Hematopoietic multipotent progenitor cell treated with erythropoietin and hydrocortisone succinate and interleukin-3 and kit ligand, for 17 days (in vitro differentiated cells): ENCODE measurements around the gene REN.

Experiments
- DNase-seq: peaks from one replicate; pipeline ENCODE4 v3.0.0-alpha.2; 2015; ENCODE audit warnings: low spot score

Gene REN

GRCh38 chr1:204152310-204153044 is 13.7 kb downstream of the REN start:
- no peak for DNase-seq

GRCh38 chr1:204151552-204152309 is 14.4 kb downstream of the REN start, which contains the start of gene ETNK2:
Gene ETNK2 (minus strand): TSS chr1:204152044. CDS start chr1:204151852, 192 bp downstream.
- DNase-seq = no peak

DNA sequence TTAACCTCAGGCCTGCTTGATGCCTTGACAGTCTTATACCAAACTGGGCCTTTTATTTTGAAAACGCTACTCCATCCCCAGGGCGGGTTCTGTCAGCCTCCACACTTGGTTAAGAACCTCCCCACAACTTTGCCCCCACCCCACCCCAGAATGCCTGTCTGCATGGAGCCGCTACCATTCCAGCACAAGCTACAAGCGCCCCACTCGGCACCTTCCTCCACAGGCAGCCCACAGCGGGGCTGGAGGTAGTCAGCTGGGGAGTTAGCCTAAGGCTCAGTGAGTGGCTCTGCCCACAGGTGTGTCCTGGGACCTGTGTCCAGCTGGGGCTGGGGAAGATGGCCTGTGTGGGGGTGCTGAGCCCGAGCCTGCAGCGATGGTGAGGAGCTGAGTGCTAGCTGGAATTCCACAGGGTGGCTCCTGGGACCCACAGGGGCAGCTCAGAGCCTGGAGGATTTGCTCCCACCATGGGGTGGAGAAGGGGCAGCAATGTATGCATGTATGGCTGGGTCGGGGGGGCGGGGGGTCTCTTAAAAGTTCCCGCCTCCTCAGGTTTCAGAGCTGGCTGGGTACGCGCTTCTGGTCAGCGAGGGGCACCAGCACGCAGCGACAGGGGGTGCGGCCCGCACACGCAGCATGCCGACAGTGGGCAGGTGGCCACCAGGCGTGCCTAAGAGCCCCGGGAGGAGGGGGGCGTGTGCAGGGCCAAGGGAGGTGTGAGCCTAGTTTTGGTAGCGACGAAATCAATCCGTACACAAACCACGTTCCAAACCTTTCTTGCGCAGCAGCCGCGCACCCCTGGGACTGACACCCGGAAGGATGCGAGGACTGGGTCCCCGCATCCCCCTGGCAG is 15.2 kb downstream of the REN start:
- no peak for DNase-seq

DNA sequence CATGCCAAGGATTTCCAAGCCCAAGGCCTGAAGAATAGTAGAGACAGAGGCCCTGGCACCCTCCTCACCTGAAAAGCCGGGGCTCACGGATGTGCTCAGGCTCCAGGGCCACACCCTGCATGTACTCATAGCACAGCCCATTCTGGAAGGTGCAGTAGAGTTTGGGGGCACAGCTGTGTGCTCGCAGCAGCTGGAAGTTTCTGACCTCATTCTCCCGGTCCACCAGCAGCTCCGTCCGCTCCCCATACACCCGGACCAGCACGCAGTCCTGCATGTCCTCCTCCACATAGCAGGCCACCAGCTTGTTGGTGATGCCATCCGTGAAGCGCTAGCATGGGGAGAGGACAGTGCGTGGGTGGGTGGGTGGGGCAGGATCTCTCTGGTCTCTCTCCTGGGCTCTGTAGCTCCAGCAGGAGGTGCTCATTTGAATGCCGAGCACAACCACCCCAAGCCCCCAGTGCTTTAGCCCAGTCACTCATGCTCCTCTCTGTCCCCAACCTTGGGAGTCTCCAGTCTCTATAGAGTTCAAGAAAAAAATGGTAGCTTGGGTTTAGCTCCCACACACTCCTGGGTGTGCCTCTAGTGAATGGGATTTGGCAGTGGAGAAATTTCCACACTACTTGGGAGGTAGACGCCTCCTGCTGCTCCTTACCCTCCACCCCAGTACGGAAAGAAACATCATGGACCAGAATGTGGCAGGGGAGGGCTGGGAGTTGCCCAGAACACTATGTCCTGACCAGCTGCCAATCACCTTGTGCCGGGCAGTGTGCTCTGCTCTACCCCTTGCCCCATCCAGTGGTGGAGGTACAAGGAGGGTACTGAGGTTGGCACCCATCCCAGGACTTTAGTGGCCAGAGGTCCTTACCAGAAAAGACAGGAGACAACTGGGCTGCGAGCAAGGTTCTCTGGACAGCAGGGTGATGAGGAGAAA is 16.2 kb downstream of the REN start:
- no peak for DNase-seq

GRCh38 chr1:204149107-204149506 is 17.0 kb downstream of the REN start:
- DNase-seq = no peak

GRCh38 chr1:204147406-204148383 is 18.4 kb downstream of the REN start:
- no peak for DNase-seq

DNA sequence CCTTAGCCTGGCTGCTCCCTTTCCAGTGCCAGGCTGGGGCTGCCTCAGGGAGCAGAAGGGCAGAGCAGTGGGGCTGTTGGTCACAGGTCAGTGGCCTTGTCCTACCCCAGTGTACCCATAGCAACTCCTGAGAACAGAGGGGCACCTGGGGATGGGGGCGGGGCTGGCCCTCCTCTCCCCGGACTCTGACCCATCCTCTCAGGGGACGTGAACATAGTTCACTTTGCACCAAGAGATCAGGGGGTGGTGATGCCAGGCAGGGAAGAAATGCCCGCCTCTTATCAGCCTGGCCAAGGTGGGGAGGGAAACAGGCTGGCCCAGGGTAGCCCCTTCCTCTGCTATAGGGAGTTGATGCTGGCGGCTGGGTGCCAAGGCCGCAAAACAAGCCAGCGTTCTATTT is 19.2 kb downstream of the REN start:
- no peak for DNase-seq

GRCh38 chr1:204146309-204146708 is 19.8 kb downstream of the REN start:
- DNase-seq = no peak

DNA sequence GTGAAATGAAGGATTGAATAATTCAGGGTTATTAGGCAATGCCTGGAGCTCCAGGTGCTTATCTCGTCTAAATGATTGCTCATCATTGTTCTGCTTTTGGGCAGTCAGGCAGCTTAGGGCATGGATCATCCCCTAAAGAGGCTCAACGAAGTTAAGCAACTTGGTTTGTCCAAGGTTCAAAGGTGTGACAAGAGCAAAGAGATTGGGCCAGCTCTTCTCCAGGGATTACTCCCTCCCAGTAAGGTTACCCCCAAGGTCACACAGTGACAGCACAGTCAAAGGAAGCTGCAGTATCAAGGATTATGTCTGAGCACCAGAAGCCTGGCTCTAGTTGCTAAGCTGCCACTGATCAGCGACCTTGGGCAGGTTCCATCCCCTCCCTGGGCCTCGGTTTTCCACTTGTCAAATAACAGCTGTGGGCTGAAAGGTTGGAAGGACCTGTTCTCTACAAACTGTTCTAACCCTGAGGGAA is 21.1 kb downstream of the REN start:
- DNase-seq = no peak

- DNase-seq = no peak
These were observed 22.7 kb downstream of the REN start for GRCh38 chr1:204143276-204144041.

DNA sequence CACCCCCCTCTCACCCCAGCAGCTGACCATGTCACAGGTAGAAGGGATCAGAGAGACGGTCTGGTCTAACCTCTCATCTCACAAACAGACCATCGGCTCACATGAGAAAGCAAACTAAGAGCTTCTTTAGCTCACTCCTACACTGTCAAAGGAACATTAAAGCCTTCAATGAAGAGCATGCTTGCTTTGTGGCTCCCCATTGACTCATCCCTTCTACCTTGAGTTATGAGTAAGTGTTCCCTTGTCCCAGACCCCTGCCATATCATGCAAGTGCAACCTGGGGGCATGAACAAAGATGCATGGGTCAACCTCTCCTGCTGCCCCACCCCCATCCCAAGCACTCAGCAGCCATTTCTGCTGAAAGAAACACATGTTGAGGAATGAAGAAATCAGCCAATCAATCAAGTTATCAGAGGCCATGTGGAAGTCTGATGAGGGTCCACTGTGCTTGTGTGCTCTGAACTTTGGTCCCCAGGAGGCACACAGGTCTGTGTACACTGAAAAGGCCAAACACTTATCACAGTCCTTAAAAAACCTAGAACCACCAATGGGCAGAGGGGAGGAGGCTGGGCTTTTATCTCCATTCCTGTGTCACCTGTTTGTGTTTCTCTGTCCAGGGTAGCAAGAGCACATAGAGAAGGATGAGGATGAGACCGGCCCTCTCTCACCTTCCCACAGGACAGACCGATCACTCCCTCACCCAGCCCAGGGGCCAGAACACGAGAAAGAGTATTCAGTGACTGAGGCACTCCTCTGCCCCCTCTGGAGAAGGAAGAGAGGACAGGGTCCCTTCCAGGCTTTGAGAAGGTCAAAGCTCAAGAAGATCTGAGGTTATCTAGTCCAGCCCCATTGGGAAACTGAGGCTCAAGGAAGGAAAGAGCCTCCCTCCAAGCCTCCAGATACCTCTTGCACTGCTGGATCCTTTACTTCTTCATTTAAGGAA is 23.8 kb downstream of the REN start:
- DNase-seq = no peak

GRCh38 chr1:204141131-204141530 is 25.0 kb downstream of the REN start:
- no peak for DNase-seq

GRCh38 chr1:204139952-204140351 is 26.2 kb downstream of the REN start:
- no peak for DNase-seq

GRCh38 chr1:204139088-204139487 is 27.0 kb downstream of the REN start:
- no peak for DNase-seq

DNA sequence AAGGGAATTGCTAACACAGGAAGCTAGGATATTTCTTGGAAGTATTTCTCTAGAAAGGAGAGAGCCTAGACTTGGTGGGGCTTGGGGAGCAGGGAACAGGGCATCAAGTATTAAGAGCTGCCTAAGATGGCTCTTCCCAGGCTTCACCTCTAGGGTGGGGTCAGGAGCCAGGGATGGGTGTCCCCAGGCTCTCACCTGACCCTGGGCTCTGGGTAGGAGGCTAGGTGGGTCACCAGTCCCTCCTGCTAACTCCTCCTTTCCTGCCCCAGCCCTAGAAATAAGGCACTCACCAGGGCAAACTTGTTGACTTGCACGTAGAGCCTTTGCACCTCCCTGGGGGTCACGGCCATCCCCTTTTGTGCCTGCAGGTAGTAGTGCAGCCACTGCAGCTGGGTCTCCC is 29.3 kb downstream of the REN start:
- no peak for DNase-seq

- DNase-seq = no peak
These were observed 32.0 kb downstream of the REN start for GRCh38 chr1:204134103-204134502.

GRCh38 chr1:204132718-204133117 is 33.4 kb downstream of the REN start:
- DNase-seq = no peak

DNA sequence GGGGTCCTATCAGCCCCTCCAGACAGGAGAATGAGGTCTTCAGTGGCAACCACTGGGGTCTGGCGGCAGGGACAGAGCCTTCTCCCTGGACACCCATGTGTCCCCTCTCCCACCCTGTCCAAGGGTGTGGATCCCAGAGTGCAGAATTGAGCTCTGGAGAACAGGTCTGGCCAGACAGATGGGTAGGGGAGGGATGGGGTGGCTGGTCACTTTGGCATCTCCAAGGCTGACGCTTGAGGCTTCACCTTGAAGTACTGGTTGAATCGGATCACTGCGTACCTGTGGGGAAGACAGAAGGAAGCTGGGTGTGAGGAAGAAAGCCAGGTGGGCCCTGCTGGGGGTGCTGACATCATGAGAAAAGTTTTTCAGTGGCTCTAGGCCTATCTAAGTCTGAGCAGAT is 34.2 kb downstream of the REN start:
- no peak for DNase-seq
